Dermis microvascular lymphatic vessel endothelial cell (primary cell): Measurements from ENCODE around the gene GAS2. TPM values are rescaled to one million over a fixed set of nuclear protein-coding genes. Genes with fewer than 3 reads are reported as not detected.

Source experiments
- total RNA-seq: library from RNA; depleted of rRNA; stranded (reverse); fragments of >200 nt; gene quantifications from 2 replicates; pipeline ENCODE4 v1.2.1, GENCODE V29; 2014

Gene GAS2
- total RNA-seq, 1 donor from 2014 or later = 0.51 TPM

Other genes with a start within 250 kb of the GAS2 start
- 8.3 and 8.7 TPM in 2 replicates for gene FANCF, start 40.8 kb upstream of the GAS2 start, total RNA-seq
- 8.2 and 10.8 TPM in 2 replicates for gene SVIP, start 163.2 kb downstream of the GAS2 start, total RNA-seq
- not detected in 2 replicates for gene CCDC179, start 193.9 kb downstream of the GAS2 start, total RNA-seq